Fibroblast of pulmonary artery (primary cell): ENCODE measurements around the gene TMEM94.

Source experiments
- DNase-seq: peaks from one replicate; pipeline ENCODE4 v3.0.0-alpha.2; 2010; ENCODE audit warnings: low read depth
- H3K4me3 ChIP-seq: replicated peaks from 2 replicates; pipeline ENCODE4 v1.5.1; 2011; ENCODE audit warnings: low read depth, mild to moderate bottlenecking, control low read depth, low read length, moderate library complexity
- CTCF ChIP-seq: IDR thresholded peaks from 2 replicates; pipeline ENCODE4 v1.5.1; 2011; ENCODE audit warnings: mild to moderate bottlenecking, control low read depth, low read length, inconsistent platforms; ENCODE audit errors: missing control alignments

TMEM94 gene

GRCh38 chr17:75498039-75498725 lies 41.7 kb downstream of the TMEM94 start:
- H3K4me3 ChIP-seq: no peak overlapping the region
- no peak for TF ChIP-seq CTCF
- no peak for DNase-seq

GRCh38 chr17:75498726-75499213 lies 42.3 kb downstream of the TMEM94 start:
- TF ChIP-seq CTCF: no peak
- H3K4me3 ChIP-seq: no peak overlapping the region
- peak; percentile 14 for DNase-seq

- no peak for TF ChIP-seq CTCF
- peak; percentile 20 for DNase-seq
- H3K4me3 ChIP-seq: no peak overlapping the region
Observed at GRCh38 chr17:75499313-75500022, 43.0 kb downstream of the TMEM94 start.

- no peak for DNase-seq
- TF ChIP-seq CTCF: no peak
- no peak overlapping the region for H3K4me3 ChIP-seq
Observed at GRCh38 chr17:75500419-75501216, 44.2 kb downstream of the TMEM94 start.

GRCh38 chr17:75501378-75502071 lies 45.1 kb downstream of the TMEM94 start:
- no peak for DNase-seq
- TF ChIP-seq CTCF: no peak
- H3K4me3 ChIP-seq: no peak overlapping the region

GRCh38 chr17:75502072-75502720 lies 45.8 kb downstream of the TMEM94 start:
- DNase-seq: no peak
- no peak overlapping the region for H3K4me3 ChIP-seq
- TF ChIP-seq CTCF: no peak
